K562 (cell line): ENCODE data around the gene IZUMO4. TPM values are rescaled to one million over a fixed set of nuclear protein-coding genes. Genes with fewer than 3 reads are reported as not detected.

Source experiments
- E2F5 ChIP-seq: sonication (generic); formaldehyde crosslinking; IDR thresholded peaks from 2 replicates; pipeline ENCODE4 v1.8.0; 2022; ENCODE audit warnings: mild to moderate bottlenecking, missing genetic modification reagents
- ELF2 ChIP-seq: fragments of 250-450 bp; sonication (Bioruptor Pico); IDR thresholded peaks from 2 replicates; pipeline ENCODE4 v1.5.0; 2021; ENCODE audit warnings: mild to moderate bottlenecking
- FOXP4 ChIP-seq: sonication (generic); formaldehyde crosslinking; IDR thresholded peaks from 2 replicates; pipeline ENCODE4 v1.8.0; 2022; ENCODE audit warnings: mild to moderate bottlenecking, missing genetic modification reagents, borderline replicate concordance
- MCM2 ChIP-seq: fragments of 450-650 bp; IDR thresholded peaks from 2 replicates; pipeline ENCODE4 v1.6.1; 2017; ENCODE audit warnings: low read depth, mild to moderate bottlenecking
- MGA ChIP-seq: fragments of 450-650 bp; IDR thresholded peaks from 2 replicates; pipeline ENCODE4 v1.6.1; 2016; ENCODE audit warnings: mild to moderate bottlenecking, moderate library complexity
- POLR3G ChIP-seq: IDR thresholded peaks from 2 replicates; pipeline ENCODE4 v1.6.1; 2011; ENCODE audit not compliant: insufficient read length, insufficient replicate concordance; ENCODE audit errors: extremely low read depth
- RBM14 ChIP-seq: fragments of 200-400 bp; formaldehyde crosslinking; IDR thresholded peaks from 2 replicates; pipeline ENCODE4 v1.6.1; 2018; ENCODE audit warnings: low read depth, mild to moderate bottlenecking, low read length, moderate library complexity, borderline replicate concordance; ENCODE audit not compliant: insufficient read depth
- SIN3B ChIP-seq: fragments of 450-650 bp; IDR thresholded peaks from 2 replicates; pipeline ENCODE4 v1.6.1; 2017; ENCODE audit warnings: low read depth, mild to moderate bottlenecking, moderate library complexity
- TCFL5 ChIP-seq: fragments of 250-450 bp; sonication (Bioruptor Pico); conservative IDR thresholded peaks from 2 replicates; pipeline ENCODE4 v1.6.1; 2021; ENCODE audit warnings: mild to moderate bottlenecking, moderate library complexity, matching md5 sums
- ZBTB26 ChIP-seq: fragments of 450-650 bp; formaldehyde crosslinking; IDR thresholded peaks from 2 replicates; pipeline ENCODE4 v1.4.0; 2022; ENCODE audit warnings: missing genetic modification characterization
- ZEB2 ChIP-seq: fragments of 450-650 bp; IDR thresholded peaks from 2 replicates; pipeline ENCODE4 v1.6.1; 2016
- polyA plus RNA-seq, 8 experiments: library from polyadenylated mRNA; depleted of rRNA in 4 of 8; stranded (reverse) in 5 of 8; unstranded in 3 of 8; fragments of >200 nt; fragmentation: Nextera tagmentation in 2 of 8; fragmentation: Illumina TruSeq in 1 of 8; extraction: Ambion mirVana in 2 of 8; extraction: Trizol in 1 of 8; gene quantifications; 2 replicates each; pipeline versions ENCODE4 v1.2.1 to v1.2.3, GENCODE V29; 2011 to 2014; ENCODE audit warnings: inconsistent platforms in 1 of 8, missing spikeins in 1 of 8
- total RNA-seq, 7 experiments: library from RNA; depleted of rRNA in 6 of 7; stranded (reverse); fragments of >200 nt in 6 of 7; fragmentation: Illumina TruSeq in 2 of 7; extraction: Trizol in 2 of 7; gene quantifications; 2 replicates each; pipeline versions ENCODE4 v1.2.1 to v1.2.3, GENCODE V29; 2011 to 2021; ENCODE audit warnings: low replicate concordance in 1 of 7

The IZUMO4 gene
- total and polyA plus RNA-seq, 9 of the 15 experiments (the other 6 are each of a cell fraction or from before 2014, with no cell fraction given) = 0.07 to 3.9 (median 1.2) TPM

GRCh38 chr19:2049741-2050348 lies 46.9 kb upstream of the IZUMO4 start (continued):
- TF ChIP-seq TCFL5 (CRISPR knock-in tag) (no peak), POLR3G (no peak), MCM2 (no peak), ELF2 (no peak), MGA (no peak), E2F5 (CRISPR knock-in tag) (no peak), FOXP4 (CRISPR knock-in tag) (peak; percentile 52; the same call in 1 of the 2 replicates), ZEB2 (no peak), SIN3B (no peak), ZBTB26 (CRISPR knock-in tag) (no peak), RBM14 (no peak)
